K562 (cell line): ENCODE results near the gene NDUFAF8. TPM values are rescaled to one million over a fixed set of nuclear protein-coding genes. Genes with fewer than 3 reads are reported as not detected.

Source experiments
- ATAC-seq: fragments of 200-7000 bp; cut with Tn5 transposase; 3 replicates; pipeline ENCODE4 v1.9.1; 2020; ENCODE audit warnings: moderate library complexity
- BruUV-seq: library from RNA; stranded (reverse); fragments of 400-500 nt; replicated peaks from 2 replicates; lab custom pipeline; 2021; lab: Mats Ljungman, UMichigan
- CTCF ChIA-PET: fragments of 300-600 bp; formaldehyde crosslinking; extraction: SDS; loops from one replicate; lab custom pipeline; 2021; ENCODE audit warnings: low intra/inter-chr PET ratio; lab: Yijun Ruan, JAX
- POLR2A ChIA-PET: fragments of 300-600, 350-650 bp; sonication (Branson Sonifier 250); formaldehyde crosslinking; extraction: SDS; loops from one replicate; lab custom pipeline; 2021; ENCODE audit warnings: antibody characterized with exemption, inconsistent platforms; lab: Yijun Ruan, JAX
- DNase-seq, 4 experiments: peaks; one replicate each; pipeline versions ENCODE4 v3.0.0 to v3.0.0-alpha.2; 2011 to 2018; ENCODE audit warnings: low spot score in 3 of 4, mixed read lengths in 3 of 4; ENCODE audit errors: extremely low read depth in 1 of 4
- FAIRE-seq: peaks from 2 replicates; lab custom pipeline; 2011; peaks lifted over from hg19 to GRCh38; lab: Jason Lieb, UNC
- H2AFZ ChIP-seq: 2 replicates; pipeline ENCODE4 v1.6.0; 2011; ENCODE audit warnings: low read depth, low read length, control low read depth, inconsistent platforms
- H3K27ac ChIP-seq: fragments of 200-600 bp; 3 replicates; pipeline ENCODE4 v1.8.0; 2011; ENCODE audit warnings: low read depth, mild to moderate bottlenecking, control low read depth, inconsistent platforms, low read length, moderate library complexity, mixed read lengths; ENCODE audit errors: extremely low read depth
- H3K27me3 ChIP-seq, 2 experiments: fragments of 300-600 bp in 1 of 2; 2 replicates in 1 of 2; 3 replicates in 1 of 2; pipeline versions ENCODE4 v1.6.0 to v1.8.0; 2011; ENCODE audit warnings: inconsistent platforms in 2 of 2, low read length in 2 of 2, mild to moderate bottlenecking in 1 of 2, mixed read lengths in 1 of 2, moderate library complexity in 1 of 2; ENCODE audit not compliant: control insufficient read depth in 2 of 2, insufficient read depth in 2 of 2
- H3K36me3 ChIP-seq: fragments of 300-600 bp; 3 replicates; pipeline ENCODE4 v1.8.0; 2011; ENCODE audit warnings: mild to moderate bottlenecking, low read length, inconsistent platforms; ENCODE audit not compliant: control insufficient read depth, insufficient read depth
- H3K4me1 ChIP-seq, 2 experiments: fragments of 200-600 bp in 1 of 2; replicated peaks in 1 of 2; 2 replicates in 1 of 2; 3 replicates in 1 of 2; pipeline versions ENCODE4 v1.5.1 to v1.8.0; 2011; ENCODE audit warnings: inconsistent platforms in 2 of 2, low read length in 2 of 2, mild to moderate bottlenecking in 1 of 2, mixed read lengths in 1 of 2, moderate library complexity in 1 of 2; ENCODE audit not compliant: control insufficient read depth in 2 of 2, insufficient read depth in 2 of 2
- H3K4me2 ChIP-seq: 2 replicates; pipeline ENCODE4 v1.6.1; 2011; ENCODE audit warnings: low read length, control low read depth, inconsistent platforms, mixed read lengths; ENCODE audit not compliant: insufficient read depth
- H3K4me3 ChIP-seq: fragments of 200-600 bp; sonication (generic), shearing (Covaris generic); 2 replicates; pipeline ENCODE4 v1.5.1; 2016; ENCODE audit warnings: control low read depth, inconsistent platforms
- H3K79me2 ChIP-seq: fragments of 200-600 bp; 3 replicates; pipeline ENCODE4 v1.8.0; 2011; ENCODE audit warnings: low read length, inconsistent platforms; ENCODE audit not compliant: control insufficient read depth, insufficient read depth
- H3K9ac ChIP-seq, 2 experiments: 2 replicates each; pipeline versions ENCODE4 v1.6.0 to v1.6.1; 2011; ENCODE audit warnings: low read depth in 2 of 2, low read length in 2 of 2, control low read depth in 1 of 2, inconsistent platforms in 1 of 2, mild to moderate bottlenecking in 1 of 2, mixed read lengths in 1 of 2; ENCODE audit not compliant: insufficient read depth in 1 of 2
- H3K9me1 ChIP-seq: one replicate; pipeline ENCODE4 v1.6.0; 2011; ENCODE audit warnings: inconsistent platforms, mild to moderate bottlenecking, low read length, moderate library complexity; ENCODE audit not compliant: control insufficient read depth, insufficient read depth
- H3K9me3 ChIP-seq: replicated peaks from 2 replicates; pipeline ENCODE4 v1.5.1; 2011; ENCODE audit warnings: low read depth, low read length, inconsistent platforms; ENCODE audit not compliant: control insufficient read depth, insufficient read depth
- H4K20me1 ChIP-seq: replicated peaks from 2 replicates; pipeline ENCODE4 v1.6.1; 2011; ENCODE audit warnings: low read length, inconsistent platforms, mixed read lengths; ENCODE audit not compliant: control insufficient read depth, insufficient read depth
- ARHGAP35 ChIP-seq: fragments of 450-650 bp; IDR thresholded peaks from 2 replicates; pipeline ENCODE4 v1.6.1; 2018; ENCODE audit not compliant: partially characterized antibody
- BCLAF1 ChIP-seq, 2 experiments: fragments of 450-650 bp in 1 of 2; IDR thresholded peaks; 2 replicates each; pipeline ENCODE4 v1.6.1; 2011 to 2017; ENCODE audit warnings: low read depth in 2 of 2, antibody characterized with exemption in 1 of 2, borderline replicate concordance in 1 of 2, low read length in 1 of 2, mild to moderate bottlenecking in 1 of 2, mixed read lengths in 1 of 2; ENCODE audit not compliant: control insufficient read depth in 1 of 2
- CBX8 ChIP-seq: fragments of 200-600 bp; sonication (generic); IDR thresholded peaks from 2 replicates; pipeline ENCODE4 v1.6.1; 2012; ENCODE audit warnings: borderline replicate concordance, mixed run types, low read depth, mild to moderate bottlenecking, moderate library complexity, mixed read lengths, low read length, control low read depth, inconsistent platforms; ENCODE audit not compliant: poor library complexity, severe bottlenecking; ENCODE audit errors: extremely low read depth
- DACH1 ChIP-seq: fragments of 450-650 bp; IDR thresholded peaks from 2 replicates; pipeline ENCODE4 v1.6.1; 2018; ENCODE audit not compliant: partially characterized antibody
- GTF2F1 ChIP-seq: IDR thresholded peaks from 2 replicates; pipeline ENCODE4 v1.6.1; 2011; ENCODE audit warnings: low read depth, low read length, improper control_type of control experiment
- HNRNPH1 ChIP-seq: fragments of 200-400 bp; formaldehyde crosslinking; optimal IDR thresholded peaks from 2 replicates; pipeline ENCODE3; 2017; ENCODE audit warnings: low read depth, mild to moderate bottlenecking, low read length, moderate library complexity
- IRF9 ChIP-seq: fragments of 450-650 bp; IDR thresholded peaks from 2 replicates; pipeline ENCODE4 v1.6.1; 2016; ENCODE audit warnings: missing biosample characterization, missing genetic modification characterization
- L3MBTL2 ChIP-seq: fragments of 450-650 bp; IDR thresholded peaks from 2 replicates; pipeline ENCODE4 v1.6.1; 2016; ENCODE audit warnings: mild to moderate bottlenecking, moderate library complexity
- NCOA4 ChIP-seq: fragments of 450-650 bp; IDR thresholded peaks from 2 replicates; pipeline ENCODE4 v1.6.1; 2018; ENCODE audit warnings: mild to moderate bottlenecking; ENCODE audit not compliant: partially characterized antibody
- RBFOX2 ChIP-seq: fragments of 200-400 bp; formaldehyde crosslinking; IDR thresholded peaks from 2 replicates; pipeline ENCODE4 v1.6.1; 2017; ENCODE audit warnings: low read depth, mild to moderate bottlenecking, low read length, moderate library complexity
- SMAD1 ChIP-seq: fragments of 150-350 bp; IDR thresholded peaks from 2 replicates; pipeline ENCODE4 v1.6.1; 2014; ENCODE audit warnings: low read length, low read depth; ENCODE audit not compliant: partially characterized antibody
- SREBF2 ChIP-seq: sonication (generic); formaldehyde crosslinking; IDR thresholded peaks from 2 replicates; pipeline ENCODE4 v1.4.0; 2020; ENCODE audit warnings: mild to moderate bottlenecking, missing genetic modification reagents
- ZBTB8A ChIP-seq: fragments of 450-650 bp; IDR thresholded peaks from 2 replicates; pipeline ENCODE4 v1.6.1; 2018; ENCODE audit warnings: mild to moderate bottlenecking, moderate library complexity; ENCODE audit not compliant: partially characterized antibody
- ZNF512 ChIP-seq: IDR thresholded peaks from 2 replicates; pipeline ENCODE4 v1.6.1; 2016; ENCODE audit warnings: missing genetic modification characterization, missing compliant biosample characterization
- ZNF584 ChIP-seq: fragments of 200-800 bp; sonication (Bioruptor generic); IDR thresholded peaks from 2 replicates; pipeline ENCODE4 v1.6.1; 2016; ENCODE audit warnings: low read depth, mild to moderate bottlenecking, missing genetic modification characterization, missing compliant biosample characterization
- ZNF644 ChIP-seq: fragments of 200-800 bp; sonication (Bioruptor generic); IDR thresholded peaks from 2 replicates; pipeline ENCODE4 v1.6.1; 2016; ENCODE audit warnings: low read depth, missing genetic modification characterization, missing compliant biosample characterization
- WGBS: fragments of 100-300 bp; shearing (Covaris generic); methylation state at CpG from one replicate; pipeline ENCODE4 v1.1.6; 2016; ENCODE audit warnings: low coverage, mixed read lengths; ENCODE audit not compliant: insufficient coverage; ENCODE audit errors: missing lambda C conversion rate; 5-methylcytosine and 5-hydroxymethylcytosine counted together
- in situ Hi-C: fragments of 300-500 bp; cut with MboI; formaldehyde crosslinking; loops from 4 replicates; pipeline ENCODE4 v1.15.0; 2018; ENCODE audit warnings: inconsistent platforms, mixed read lengths
- intact Hi-C: fragments of 100-400 bp; cut with micrococcal nuclease; formaldehyde crosslinking; loops from 2 replicates; pipeline ENCODE4 v1.14.2; 2022
- polyA plus RNA-seq, 8 experiments: library from polyadenylated mRNA; depleted of rRNA in 4 of 8; stranded (reverse) in 5 of 8; unstranded in 3 of 8; fragments of >200 nt; fragmentation: Nextera tagmentation in 2 of 8; fragmentation: Illumina TruSeq in 1 of 8; extraction: Ambion mirVana in 2 of 8; extraction: Trizol in 1 of 8; gene quantifications; 2 replicates each; pipeline versions ENCODE4 v1.2.1 to v1.2.3, GENCODE V29; 2011 to 2014; ENCODE audit warnings: inconsistent platforms in 1 of 8, missing spikeins in 1 of 8
- total RNA-seq, 7 experiments: library from RNA; depleted of rRNA in 6 of 7; stranded (reverse); fragments of >200 nt in 6 of 7; fragmentation: Illumina TruSeq in 2 of 7; extraction: Trizol in 2 of 7; gene quantifications; 2 replicates each; pipeline versions ENCODE4 v1.2.1 to v1.2.3, GENCODE V29; 2011 to 2021; ENCODE audit warnings: low replicate concordance in 1 of 7

Gene NDUFAF8
- total and polyA plus RNA-seq, 9 of the 15 experiments (the other 6 are each of a cell fraction or from before 2014, with no cell fraction given): 13.5 to 144 (median 90.0) TPM

GRCh38 chr17:81257533-81257932 is 18.4 kb downstream of the NDUFAF8 start:
- DNase-seq (no peak), FAIRE-seq (no peak)
- H3K36me3 ChIP-seq: peaks cover 44% of the 10 kb centered on the region; the same call in 2 of the 3 replicates
- no peaks in the 10 kb centered on the region; the same call in 1 of the 2 replicates for H4K20me1 ChIP-seq
- peaks cover 0 to 45% of the 10 kb centered on the region in 2 experiments; a peak in 2 of 5 replicates for H3K4me1 ChIP-seq
- ChIA-PET CTCF (no interaction called here), POLR2A (interaction anchor here (1.0 kb wide), 1 partner anchor 38 kb away, joined by 3 read pairs; the partner anchor contains the start of gene SLC38A10)
- in situ Hi-C loops: no loop called here
- H3K27ac ChIP-seq: no peak overlapping the region
- no peak overlapping the region for H2AFZ ChIP-seq
- H3K4me2 ChIP-seq: no peak overlapping the region
- H3K9me1 ChIP-seq: no peaks in the 10 kb centered on the region
- H3K79me2 ChIP-seq: no peaks in the 10 kb centered on the region
- H3K9me3 ChIP-seq: no peaks in the 10 kb centered on the region
- WGBS: 88% methylated on average over 18 of the region's 19 CpGs
- H3K27me3 ChIP-seq: no peaks in the 10 kb centered on the region
- H3K4me3 ChIP-seq: no peak overlapping the region
- intact Hi-C loops: no loop called here
- TF ChIP-seq ZBTB8A (no peak), ARHGAP35 (no peak), L3MBTL2 (no peak), DACH1 (no peak), ZNF584 (no peak), RBFOX2 (no peak), BCLAF1 (IDR thresholded peaks at IDR 0.05; ENCODE audit: borderline replicate concordance in 1 of 2, control insufficient read depth in 1 of 2, low read depth in 2 of 2, low read length in 1 of 2) (no peak), SMAD1 (no peak), ZNF512 (tag) (no peak), IRF9 (tag) (no peak), HNRNPH1 (no peak), SREBF2 (no peak), GTF2F1 (no peak), CBX8 (no peak), NCOA4 (no peak), ZNF644 (tag) (no peak)
- TF ChIP-seq, all 486 proteins: peak for 0
- BruUV-seq: no TSS peak
- ATAC-seq: no peak
- no peak overlapping the region; a peak in 1 of 4 replicates for H3K9ac ChIP-seq
